ENCODE data around the gene MICAL1. TPM values are rescaled to one million over a fixed set of nuclear protein-coding genes. Genes with fewer than 3 reads are reported as not detected.

MICAL1 gene
- polyA plus RNA-seq, 1 donor, result 32.8 TPM

DNA sequence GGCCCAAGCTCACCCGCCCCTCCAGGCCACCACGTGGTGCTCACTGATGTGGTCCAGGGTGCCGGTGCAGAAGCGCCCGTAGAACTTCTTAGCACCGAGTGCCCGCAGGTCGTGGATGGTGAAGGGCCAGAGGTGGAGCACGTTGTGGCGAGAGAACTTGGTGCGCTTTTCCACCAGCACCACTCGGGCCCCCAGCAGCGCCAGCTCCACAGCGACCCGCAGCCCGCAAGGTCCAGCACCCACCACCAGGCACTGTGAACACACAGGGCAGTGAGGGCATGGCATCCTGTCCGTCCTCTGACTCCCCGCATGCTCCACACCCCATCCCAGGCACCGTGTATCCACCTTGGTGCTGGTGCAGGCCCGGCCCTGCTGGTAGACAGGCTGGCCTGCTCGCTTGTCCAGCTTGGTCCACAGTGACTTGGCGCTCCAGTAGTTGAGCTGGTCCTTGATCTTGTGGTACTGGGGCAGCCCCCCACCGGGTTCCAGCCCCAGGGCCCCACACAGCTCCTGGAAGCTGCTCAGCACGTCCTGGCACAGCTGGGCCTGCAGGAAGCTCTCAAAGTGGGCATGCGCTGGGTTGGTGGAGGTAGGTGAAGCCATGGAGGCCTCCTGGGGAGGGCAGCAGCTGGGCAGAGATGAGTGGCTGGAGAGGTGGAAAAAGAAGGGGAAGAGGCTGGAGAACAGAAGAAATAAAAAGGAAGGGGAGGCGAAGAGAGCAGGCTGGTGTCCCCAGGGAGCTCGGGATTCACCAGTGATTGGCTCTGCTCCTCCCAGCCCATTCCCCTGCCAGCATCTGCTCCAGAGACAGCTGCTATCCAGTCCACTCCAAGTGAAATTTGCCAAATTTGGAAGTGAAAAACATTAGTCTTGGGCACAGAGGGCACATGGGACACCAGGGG, 1.7 kb downstream of the MICAL1 start:
- DNase-seq, result no peak

DNA sequence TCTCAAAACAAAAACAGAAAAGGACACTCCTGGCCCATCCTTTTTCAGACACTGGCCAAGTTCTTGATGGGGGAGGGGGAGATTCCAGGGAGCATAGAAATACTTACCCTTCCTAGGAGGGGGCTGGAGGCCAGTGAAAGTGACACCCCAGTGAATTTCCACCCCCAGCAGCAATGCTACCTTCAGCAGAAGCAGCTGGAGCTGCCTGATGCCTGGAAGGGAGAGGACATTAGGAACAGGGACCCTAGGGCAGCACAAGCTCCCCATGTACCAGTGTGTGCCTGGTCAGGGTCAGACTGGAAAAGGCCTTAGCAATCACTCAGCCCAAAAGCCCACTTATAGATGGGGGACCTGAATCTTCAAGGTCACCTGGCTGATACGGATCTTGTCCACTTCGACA, 2.4 kb downstream of the MICAL1 start:
- DNase-seq, result no peak

DNA sequence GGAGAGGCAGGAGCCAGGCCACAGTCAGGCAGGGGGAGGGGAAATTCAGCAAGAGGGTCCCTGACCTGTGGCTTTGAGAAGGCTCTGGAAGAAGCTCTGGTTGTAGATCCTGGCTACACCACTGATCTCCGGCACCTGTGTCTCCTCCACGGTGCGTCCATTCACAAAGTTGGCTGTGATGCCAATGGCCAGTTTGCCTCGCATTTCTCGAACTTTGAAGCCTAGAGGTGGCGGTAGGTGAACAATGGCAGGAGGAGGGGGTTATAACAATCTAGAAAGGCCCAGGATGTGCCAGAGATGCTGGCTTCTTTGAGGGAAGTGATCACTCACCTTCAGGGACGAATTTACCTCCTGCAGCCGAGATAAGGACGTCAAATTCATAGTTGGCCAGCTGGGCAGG, 3.4 kb downstream of the MICAL1 start:
- no peak for DNase-seq

GRCh38 chr6:109451376-109451775, 4.2 kb downstream of the MICAL1 start:
- no peak for DNase-seq

- DNase-seq, result no peak
Measured at GRCh38 chr6:109450801-109451200, 4.8 kb downstream of the MICAL1 start.

DNA sequence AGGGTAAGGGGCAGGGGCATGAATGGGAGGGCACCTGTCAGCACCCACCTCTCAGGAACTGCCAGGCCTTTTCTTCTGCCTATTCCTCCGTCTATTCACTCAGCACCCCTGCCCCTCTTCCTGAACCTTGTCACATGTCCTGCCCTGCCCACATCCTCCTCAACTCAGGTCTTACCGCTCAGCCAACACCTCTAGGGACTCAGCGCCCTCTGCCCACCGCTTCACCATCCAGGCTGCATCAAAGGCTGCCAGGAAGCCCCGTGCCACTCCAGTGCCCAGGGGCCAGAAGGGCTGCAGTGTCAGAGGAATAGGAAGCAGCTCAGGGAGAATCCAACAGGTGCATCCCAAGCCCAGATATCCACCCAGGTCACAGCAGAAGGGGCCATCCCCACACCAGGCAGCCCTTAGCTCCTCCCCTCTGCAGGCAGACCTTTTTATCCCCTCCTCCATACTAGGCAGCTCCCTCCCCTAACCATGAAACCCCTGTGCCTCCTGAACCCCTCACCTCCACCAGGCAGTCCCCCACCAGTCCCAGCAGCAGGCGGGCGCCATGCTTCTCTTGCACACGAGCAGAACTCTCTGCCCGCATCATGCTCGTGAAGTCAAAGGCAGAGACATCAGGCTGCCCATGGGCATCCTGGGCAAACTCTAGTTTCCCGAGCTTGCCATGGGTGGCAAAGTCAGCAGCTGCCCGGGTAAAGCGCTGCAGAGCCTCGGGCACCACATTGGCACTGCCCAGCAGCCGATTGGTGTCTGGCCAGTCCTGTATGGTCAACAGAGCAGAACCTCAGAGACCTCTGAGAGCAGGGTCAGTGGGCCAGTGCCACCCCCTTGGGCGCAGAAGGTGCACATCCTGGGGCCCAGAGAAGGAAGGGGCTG, 5.5 kb downstream of the MICAL1 start:
- no peak for DNase-seq

DNA sequence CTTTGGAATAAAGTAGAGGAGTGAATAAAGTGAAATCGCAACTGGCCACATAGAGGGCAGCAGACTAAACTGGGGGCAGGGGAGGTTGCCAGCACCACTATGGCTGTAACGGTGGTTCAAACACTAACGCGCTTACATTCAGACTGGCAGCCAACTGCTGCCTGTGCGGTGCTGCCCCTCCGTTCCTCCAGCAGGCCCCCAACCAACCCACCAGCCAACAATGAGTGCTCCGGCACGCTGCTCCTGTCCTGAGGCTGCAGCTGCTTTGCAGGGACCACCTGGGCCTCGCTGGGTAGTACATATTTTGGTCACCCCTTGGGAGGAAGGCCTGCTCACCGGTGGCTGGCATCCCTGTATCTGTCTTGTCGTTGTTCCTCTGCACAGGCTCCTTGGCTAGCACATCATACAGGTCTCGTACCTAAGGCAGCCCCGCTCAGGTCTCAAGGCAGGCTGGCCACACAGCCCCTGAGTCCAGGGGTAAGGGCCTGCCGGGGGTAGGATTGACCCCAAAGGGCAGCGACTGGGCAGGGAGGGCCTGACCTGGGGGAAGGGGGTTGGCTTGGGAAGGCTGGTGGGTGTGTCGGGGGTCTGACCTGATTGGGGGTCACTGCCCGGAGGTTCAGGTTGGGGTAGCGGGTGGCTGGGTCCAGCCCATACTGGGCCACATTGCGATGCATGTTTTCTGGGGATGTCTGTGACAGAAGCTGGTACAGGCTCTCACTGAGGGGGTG, 6.3 kb downstream of the MICAL1 start:
- DNase-seq, result no peak

- no peak for DNase-seq
Measured at GRCh38 chr6:109448615-109449014, 7.0 kb downstream of the MICAL1 start.

DNA sequence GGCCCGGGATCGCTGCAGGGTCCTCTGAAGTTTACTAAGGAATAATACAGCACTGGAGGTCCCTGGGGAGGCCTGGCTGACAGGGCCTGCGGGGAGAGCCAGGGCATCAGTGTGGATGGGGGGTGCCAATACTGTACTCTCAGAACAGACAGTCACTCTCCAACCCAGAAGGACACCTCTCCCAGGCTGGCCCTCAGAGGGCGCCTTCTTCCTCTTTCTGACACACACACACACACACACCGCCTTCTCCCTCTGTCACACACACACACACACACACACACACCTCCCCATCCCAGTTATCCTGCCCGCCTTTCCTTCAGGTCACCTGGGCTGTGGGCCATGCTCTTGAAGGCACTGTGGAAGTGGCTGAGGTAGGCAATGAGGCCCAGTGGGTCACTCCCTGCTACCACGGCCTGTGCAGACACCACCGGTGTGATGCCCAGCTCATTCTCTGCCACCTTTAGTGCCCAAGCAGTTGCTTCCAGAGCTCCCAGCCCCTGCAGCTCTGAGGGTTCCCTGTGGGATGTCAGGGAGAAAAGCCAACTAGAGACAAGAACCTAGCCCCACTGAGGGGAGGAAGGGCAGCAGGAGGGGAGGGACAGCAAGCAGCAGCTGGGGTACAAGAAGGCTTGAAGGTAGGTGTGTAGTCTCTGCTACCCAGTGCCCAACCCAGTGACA, 7.6 kb downstream of the MICAL1 start:
- no peak for DNase-seq

DNA sequence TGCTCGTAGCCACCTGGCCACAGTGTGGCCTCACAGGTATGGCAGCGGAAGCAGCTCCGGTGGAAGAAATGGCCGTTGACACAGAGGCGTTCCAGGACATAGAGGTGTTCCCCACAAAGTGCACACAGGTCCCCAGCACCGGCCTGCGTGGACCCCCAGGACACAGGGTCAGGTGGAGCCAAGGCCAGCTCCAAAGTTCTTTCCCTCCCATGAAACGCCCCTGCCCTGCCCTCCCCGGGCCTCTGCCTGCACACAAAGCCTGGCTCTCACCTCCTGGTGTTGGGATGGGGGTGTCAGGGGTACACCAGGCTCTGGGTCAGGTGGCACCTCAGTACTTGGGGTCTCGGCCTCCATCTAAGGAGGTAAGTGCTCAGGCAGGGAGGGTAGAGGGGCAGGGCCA, 8.5 kb downstream of the MICAL1 start:
- no peak for DNase-seq

GRCh38 chr6:109446541-109446940, 9.0 kb downstream of the MICAL1 start:
- no peak for DNase-seq

GRCh38 chr6:109446072-109446471, 9.5 kb downstream of the MICAL1 start:
- DNase-seq, result no peak

- DNase-seq, result no peak
Measured at GRCh38 chr6:109445382-109445781, 10.2 kb downstream of the MICAL1 start.

DNA sequence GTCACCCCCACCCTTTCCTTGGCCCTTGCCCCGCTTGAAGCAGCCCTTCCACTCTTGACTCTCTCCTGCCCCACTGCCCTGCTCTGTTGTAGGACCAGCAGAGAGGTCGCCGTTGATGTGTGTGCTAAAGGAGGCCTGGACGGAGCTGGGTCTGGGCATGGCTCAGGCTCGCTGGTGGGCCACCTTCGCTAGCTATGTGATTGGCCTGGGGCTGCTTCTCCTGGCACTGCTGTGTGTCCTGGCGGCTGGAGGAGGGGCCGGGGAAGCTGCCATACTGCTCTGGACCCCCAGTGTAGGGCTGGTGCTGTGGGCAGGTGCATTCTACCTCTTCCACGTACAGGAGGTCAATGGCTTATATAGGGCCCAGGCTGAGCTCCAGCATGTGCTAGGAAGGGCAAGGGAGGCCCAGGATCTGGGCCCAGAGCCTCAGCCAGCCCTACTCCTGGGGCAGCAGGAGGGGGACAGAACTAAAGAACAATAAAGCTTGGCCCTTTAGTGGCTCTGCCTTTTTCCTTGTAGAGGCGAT, 12.1 kb downstream of the MICAL1 start:
- DNase-seq, result no peak

DNA sequence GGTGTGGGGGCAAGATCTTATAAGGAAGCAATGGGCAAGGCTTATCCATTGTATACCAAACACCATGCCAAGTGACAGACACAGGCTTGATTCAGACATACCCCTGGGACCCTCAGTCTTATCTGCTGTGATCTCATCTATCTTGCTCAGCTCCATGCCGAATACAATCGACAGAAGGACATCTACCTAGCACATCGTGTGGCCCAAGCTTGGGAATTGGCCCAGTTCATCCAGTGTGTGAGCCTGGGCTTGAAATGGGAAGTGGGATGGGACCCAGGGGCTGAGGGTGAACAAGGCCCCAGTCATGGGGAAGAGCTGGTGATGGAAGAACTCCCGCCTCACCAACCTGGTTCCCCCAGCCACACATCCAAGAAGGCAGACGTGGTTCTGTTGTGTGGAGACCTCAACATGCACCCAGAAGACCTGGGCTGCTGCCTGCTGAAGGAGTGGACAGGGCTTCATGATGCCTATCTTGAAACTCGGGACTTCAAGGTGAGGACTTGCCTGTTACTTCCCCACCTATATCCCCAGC, 13.1 kb downstream of the MICAL1 start:
- DNase-seq, result no peak

DNA sequence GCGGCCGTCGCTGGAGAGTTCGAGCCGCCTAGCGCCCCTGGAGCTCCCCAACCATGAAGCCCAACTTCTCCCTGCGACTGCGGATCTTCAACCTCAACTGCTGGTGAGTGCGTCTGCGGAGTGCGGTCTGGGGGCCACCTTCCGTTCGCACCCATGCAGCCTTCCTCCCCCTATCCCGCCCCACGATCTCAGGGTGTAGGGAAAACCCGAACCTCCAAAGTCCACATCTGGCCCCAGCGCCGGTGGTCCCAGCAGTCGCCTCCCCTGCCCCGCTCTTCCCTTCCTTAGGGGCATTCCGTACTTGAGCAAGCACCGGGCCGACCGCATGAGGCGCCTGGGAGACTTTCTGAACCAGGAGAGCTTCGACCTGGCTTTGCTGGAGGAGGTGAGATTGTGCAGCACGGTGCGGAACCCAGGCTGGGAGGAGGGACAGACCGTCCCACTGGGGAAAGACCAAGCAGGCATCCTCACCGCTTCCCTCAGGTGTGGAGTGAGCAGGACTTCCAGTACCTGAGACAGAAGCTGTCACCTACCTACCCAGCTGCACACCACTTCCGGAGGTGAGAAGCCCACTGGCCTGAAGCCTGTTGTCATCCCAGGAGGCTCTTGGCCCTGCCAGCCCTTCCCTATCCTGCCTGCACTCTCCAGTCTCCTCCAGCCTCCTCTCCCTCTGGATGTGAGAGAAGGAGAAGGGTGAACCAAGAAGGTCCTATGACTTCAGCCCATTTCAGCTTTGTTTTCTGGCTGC, 14.3 kb downstream of the MICAL1 start:
- no peak for DNase-seq

- peak; percentile 94 for DNase-seq
Measured at GRCh38 chr6:109440331-109441068, 15.1 kb downstream of the MICAL1 start, which contains the start of the genes PPIL6 and SMPD2. Gene PPIL6 (minus strand): TSS chr6:109440628. CDS start chr6:109440590, 38 bp downstream. Gene SMPD2 (plus strand): TSS chr6:109440724. CDS start chr6:109441122, 398 bp downstream.

DNA sequence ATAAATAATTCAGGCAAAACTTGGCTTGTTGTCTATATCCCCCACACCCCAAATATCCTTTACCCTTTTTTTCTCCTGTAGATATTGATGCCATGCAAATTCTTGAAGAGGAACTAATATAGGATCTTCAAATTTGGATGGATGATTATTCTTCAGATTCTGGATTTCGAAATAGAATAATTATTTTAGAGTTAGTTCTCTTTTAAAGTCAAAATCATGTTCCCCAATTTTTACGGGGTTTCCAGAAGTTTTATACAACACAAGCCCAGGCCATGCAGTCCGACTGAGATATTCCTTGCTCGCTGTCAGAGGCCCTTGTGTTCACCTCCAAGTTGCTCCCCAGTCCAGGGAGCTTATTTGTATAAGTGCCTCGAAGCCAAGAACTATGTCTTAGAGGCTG, 19.5 kb downstream of the MICAL1 start:
- no peak for DNase-seq

DNA sequence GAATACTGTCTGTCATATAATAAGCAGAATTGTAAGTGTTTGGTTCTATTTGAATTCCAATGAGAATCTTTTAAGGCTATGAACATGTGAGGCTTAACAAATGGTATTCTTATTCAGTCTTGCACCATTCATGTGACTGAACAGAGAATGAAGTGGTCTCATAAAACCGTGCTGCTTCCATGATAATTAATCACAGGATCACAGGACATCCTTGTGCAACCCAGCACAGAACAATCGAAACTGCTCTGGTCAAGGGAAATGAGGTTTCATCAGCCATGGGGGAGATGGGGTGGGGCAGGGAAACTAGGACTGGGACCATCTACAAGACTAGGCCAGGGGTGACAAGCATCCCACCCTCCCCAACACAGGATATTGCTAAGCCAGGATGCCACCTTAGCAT, 21.1 kb downstream of the MICAL1 start:
- DNase-seq, result no peak

GRCh38 chr6:109429496-109429895, 26.1 kb downstream of the MICAL1 start:
- no peak for DNase-seq
